ENCODE data around the gene CDPF1.
"Not testable (repeated sequence)": the region's sequence is repeated elsewhere in the genome, so short reads cannot be mapped to it uniquely, and the experiment has no call there.

Gene CDPF1

GRCh38 chr22:46281866-46282678 is 32.0 kb upstream of the CDPF1 start:
- DNase-seq, result no peak

- DNase-seq, result no peak
These were observed 31.0 kb upstream of the CDPF1 start for GRCh38 chr22:46280999-46281623.

- no peak for DNase-seq
These were observed 30.1 kb upstream of the CDPF1 start for GRCh38 chr22:46280063-46280817.

GRCh38 chr22:46278656-46279645 is 28.9 kb upstream of the CDPF1 start:
- DNase-seq, result no peak

GRCh38 chr22:46276563-46276962 is 26.5 kb upstream of the CDPF1 start:
- DNase-seq, result no peak

- no peak for DNase-seq
These were observed 25.5 kb upstream of the CDPF1 start for GRCh38 chr22:46275455-46276122.

GRCh38 chr22:46274381-46274780 is 24.3 kb upstream of the CDPF1 start:
- no peak for DNase-seq

GRCh38 chr22:46273432-46274148 is 23.5 kb upstream of the CDPF1 start:
- DNase-seq, result no peak

GRCh38 chr22:46272762-46273431 is 22.8 kb upstream of the CDPF1 start:
- DNase-seq, result no peak

GRCh38 chr22:46272196-46272595 is 22.1 kb upstream of the CDPF1 start:
- no peak for DNase-seq

- no peak for DNase-seq
These were observed 19.5 kb upstream of the CDPF1 start for GRCh38 chr22:46269564-46269963.

GRCh38 chr22:46267431-46268279 is 17.6 kb upstream of the CDPF1 start, which contains the start of gene TTC38:
TSS of gene TTC38 (plus strand) at chr22:46268008. CDS start at chr22:46268040, 32 bp downstream.
- peak; percentile 67 for DNase-seq

- DNase-seq, result not testable (repeated sequence)
These were observed 15.5 kb upstream of the CDPF1 start for GRCh38 chr22:46265627-46266026.

- not testable (repeated sequence) for DNase-seq
These were observed 14.4 kb upstream of the CDPF1 start for GRCh38 chr22:46264520-46264919.

GRCh38 chr22:46263216-46263590 is 13.1 kb upstream of the CDPF1 start, which contains the start of gene PKDREJ:
TSS of gene PKDREJ (minus strand) at chr22:46263343. CDS start at chr22:46263322, 21 bp downstream.
- DNase-seq, result no peak

GRCh38 chr22:46262449-46263215 is 12.5 kb upstream of the CDPF1 start:
- peak; percentile 46 for DNase-seq

GRCh38 chr22:46260038-46260437 is 9.9 kb upstream of the CDPF1 start:
- no peak for DNase-seq

GRCh38 chr22:46259374-46259773 is 9.3 kb upstream of the CDPF1 start:
- peak; percentile 6 for DNase-seq
